Erythroblast (primary cell): ENCODE data around the gene TCF3.

Experiments used
- GATA1 ChIP-seq: IDR thresholded peaks from 2 replicates; pipeline ENCODE4 v1.6.1; 2011; ENCODE audit warnings: low read depth, mild to moderate bottlenecking, control low read depth, low read length, moderate library complexity
- POLR2A ChIP-seq: IDR thresholded peaks from 2 replicates; pipeline ENCODE4 v1.6.1; 2011; ENCODE audit warnings: mild to moderate bottlenecking, low read length

GRCh38 chr19:1602091-1602707, 50.2 kb downstream of the TCF3 start:
- no peak for TF ChIP-seq POLR2A
- TF ChIP-seq GATA1, result no peak
